ENCODE data around the gene RASGEF1C.

The RASGEF1C gene

GRCh38 chr5:180209137-180209581 is at the start of gene RASGEF1C:
RASGEF1C (minus strand) TSS chr5:180209211; CDS start chr5:180138052, 71,159 bp downstream.
- Mint-ChIP-seq H3K4me1 (peaks cover 11% of the 10 kb centered on the region), H3K9me3 (no peaks in the 10 kb centered on the region), H3K27ac (ENCODE audit: low read depth) (no peak within 1 kb of the TSS), H3K36me3 (ENCODE audit: insufficient read depth) (no peaks in the 10 kb centered on the region), H3K27me3 (peaks cover 79% of the 10 kb centered on the region), H3K4me3 (peak within 1 kb of the TSS; percentile 63)
- ATAC-seq (replicated peaks; ENCODE audit: extremely low read depth, poor library complexity, severe bottlenecking): peak; percentile 80
- peak; percentile 33 to 43 for DNase-seq (ENCODE audit: low spot score in 2 of 2)

- Mint-ChIP-seq H3K36me3 (ENCODE audit: insufficient read depth) (peaks cover 17% of the 10 kb centered on the region), H3K27ac (ENCODE audit: low read depth) (no peak overlapping the region), H3K4me1 (peaks cover 5% of the 10 kb centered on the region), H3K9me3 (peaks cover 16% of the 10 kb centered on the region), H3K4me3 (no peak overlapping the region), H3K27me3 (no peaks in the 10 kb centered on the region)
- no peak for DNase-seq (ENCODE audit: low spot score in 2 of 2)
- ATAC-seq (replicated peaks; ENCODE audit: extremely low read depth, poor library complexity, severe bottlenecking): no peak
These were observed 44.2 kb upstream of the RASGEF1C start for GRCh38 chr5:180253036-180253824.

- ATAC-seq (replicated peaks; ENCODE audit: extremely low read depth, poor library complexity, severe bottlenecking): no peak
- Mint-ChIP-seq H3K9me3 (peaks cover 16% of the 10 kb centered on the region), H3K36me3 (ENCODE audit: insufficient read depth) (peaks cover 25% of the 10 kb centered on the region), H3K27me3 (no peaks in the 10 kb centered on the region), H3K27ac (ENCODE audit: low read depth) (no peak overlapping the region), H3K4me3 (no peak overlapping the region), H3K4me1 (peaks cover 5% of the 10 kb centered on the region)
- no peak for DNase-seq (ENCODE audit: low spot score in 2 of 2)
These were observed 42.9 kb upstream of the RASGEF1C start for GRCh38 chr5:180251887-180252286.

GRCh38 chr5:180251141-180251540 is 42.1 kb upstream of the RASGEF1C start:
- peaks cover 28% of the 10 kb centered on the region for H3K36me3 Mint-ChIP-seq (ENCODE audit: insufficient read depth)
- no peak overlapping the region for H3K27ac Mint-ChIP-seq (ENCODE audit: low read depth)
- no peaks in the 10 kb centered on the region for H3K27me3 Mint-ChIP-seq
- H3K4me1 Mint-ChIP-seq: peaks cover 5% of the 10 kb centered on the region
- DNase-seq (ENCODE audit: low spot score in 2 of 2) (no peak), ATAC-seq (replicated peaks; ENCODE audit: extremely low read depth, poor library complexity, severe bottlenecking) (no peak)
- no peak overlapping the region for H3K4me3 Mint-ChIP-seq
- peaks cover 16% of the 10 kb centered on the region for H3K9me3 Mint-ChIP-seq

- Mint-ChIP-seq H3K9me3 (peaks cover 15% of the 10 kb centered on the region), H3K27ac (ENCODE audit: low read depth) (no peak overlapping the region), H3K36me3 (ENCODE audit: insufficient read depth) (peaks cover 28% of the 10 kb centered on the region), H3K4me1 (peaks cover 5% of the 10 kb centered on the region), H3K27me3 (no peaks in the 10 kb centered on the region), H3K4me3 (no peak overlapping the region)
- ATAC-seq (replicated peaks; ENCODE audit: extremely low read depth, poor library complexity, severe bottlenecking): no peak
- no peak for DNase-seq (ENCODE audit: low spot score in 2 of 2)
These were observed 41.3 kb upstream of the RASGEF1C start for GRCh38 chr5:180250329-180250728.

- no peak overlapping the region for H3K27ac Mint-ChIP-seq (ENCODE audit: low read depth)
- no peaks in the 10 kb centered on the region for H3K27me3 Mint-ChIP-seq
- H3K36me3 Mint-ChIP-seq (ENCODE audit: insufficient read depth): peaks cover 31% of the 10 kb centered on the region
- no peak overlapping the region for H3K4me3 Mint-ChIP-seq
- ATAC-seq (replicated peaks; ENCODE audit: extremely low read depth, poor library complexity, severe bottlenecking): no peak
- peaks cover 6% of the 10 kb centered on the region for H3K4me1 Mint-ChIP-seq
- no peaks in the 10 kb centered on the region for H3K9me3 Mint-ChIP-seq
- no peak for DNase-seq (ENCODE audit: low spot score in 2 of 2)
These were observed 32.6 kb upstream of the RASGEF1C start for GRCh38 chr5:180241600-180241999.

- ATAC-seq (replicated peaks; ENCODE audit: extremely low read depth, poor library complexity, severe bottlenecking): no peak
- Mint-ChIP-seq H3K4me1 (no peaks in the 10 kb centered on the region), H3K27ac (ENCODE audit: low read depth) (no peak overlapping the region), H3K4me3 (no peak overlapping the region), H3K27me3 (no peaks in the 10 kb centered on the region), H3K36me3 (ENCODE audit: insufficient read depth) (peaks cover 36% of the 10 kb centered on the region), H3K9me3 (no peaks in the 10 kb centered on the region)
- no peak for DNase-seq (ENCODE audit: low spot score in 2 of 2)
These were observed 29.6 kb upstream of the RASGEF1C start for GRCh38 chr5:180238631-180239030.

- no peaks in the 10 kb centered on the region for H3K27me3 Mint-ChIP-seq
- H3K9me3 Mint-ChIP-seq: no peaks in the 10 kb centered on the region
- DNase-seq (ENCODE audit: low spot score in 2 of 2) (no peak), ATAC-seq (replicated peaks; ENCODE audit: extremely low read depth, poor library complexity, severe bottlenecking) (no peak)
- H3K36me3 Mint-ChIP-seq (ENCODE audit: insufficient read depth): peaks cover 34% of the 10 kb centered on the region
- no peak overlapping the region for H3K4me3 Mint-ChIP-seq
- no peaks in the 10 kb centered on the region for H3K4me1 Mint-ChIP-seq
- no peak overlapping the region for H3K27ac Mint-ChIP-seq (ENCODE audit: low read depth)
These were observed 26.8 kb upstream of the RASGEF1C start for GRCh38 chr5:180235846-180236245.

- H3K36me3 Mint-ChIP-seq (ENCODE audit: insufficient read depth): peaks cover 30% of the 10 kb centered on the region
- H3K9me3 Mint-ChIP-seq: no peaks in the 10 kb centered on the region
- H3K27me3 Mint-ChIP-seq: no peaks in the 10 kb centered on the region
- no peaks in the 10 kb centered on the region for H3K4me1 Mint-ChIP-seq
- H3K27ac Mint-ChIP-seq (ENCODE audit: low read depth): no peak overlapping the region
- no peak overlapping the region for H3K4me3 Mint-ChIP-seq
- DNase-seq (ENCODE audit: low spot score in 2 of 2) (no peak), ATAC-seq (replicated peaks; ENCODE audit: extremely low read depth, poor library complexity, severe bottlenecking) (no peak)
These were observed 26.1 kb upstream of the RASGEF1C start for GRCh38 chr5:180235077-180235476.

GRCh38 chr5:180234271-180234670 is 25.3 kb upstream of the RASGEF1C start:
- Mint-ChIP-seq H3K9me3 (no peaks in the 10 kb centered on the region), H3K36me3 (ENCODE audit: insufficient read depth) (peaks cover 27% of the 10 kb centered on the region), H3K27ac (ENCODE audit: low read depth) (no peak overlapping the region), H3K4me1 (no peaks in the 10 kb centered on the region), H3K4me3 (no peak overlapping the region), H3K27me3 (no peaks in the 10 kb centered on the region)
- no peak for DNase-seq (ENCODE audit: low spot score in 2 of 2)
- ATAC-seq (replicated peaks; ENCODE audit: extremely low read depth, poor library complexity, severe bottlenecking): no peak

GRCh38 chr5:180233729-180234128 is 24.7 kb upstream of the RASGEF1C start:
- H3K27ac Mint-ChIP-seq (ENCODE audit: low read depth): no peak overlapping the region
- no peak for DNase-seq (ENCODE audit: low spot score in 2 of 2)
- no peaks in the 10 kb centered on the region for H3K9me3 Mint-ChIP-seq
- H3K27me3 Mint-ChIP-seq: no peaks in the 10 kb centered on the region
- H3K4me3 Mint-ChIP-seq: no peak overlapping the region
- no peaks in the 10 kb centered on the region for H3K4me1 Mint-ChIP-seq
- peaks cover 27% of the 10 kb centered on the region for H3K36me3 Mint-ChIP-seq (ENCODE audit: insufficient read depth)
- no peak for ATAC-seq (replicated peaks; ENCODE audit: extremely low read depth, poor library complexity, severe bottlenecking)

GRCh38 chr5:180230017-180230416 is 21.0 kb upstream of the RASGEF1C start:
- Mint-ChIP-seq H3K9me3 (peaks cover 14% of the 10 kb centered on the region), H3K4me1 (no peaks in the 10 kb centered on the region), H3K27me3 (no peaks in the 10 kb centered on the region), H3K4me3 (no peak overlapping the region), H3K27ac (ENCODE audit: low read depth) (no peak overlapping the region), H3K36me3 (ENCODE audit: insufficient read depth) (peaks cover 11% of the 10 kb centered on the region)
- no peak for DNase-seq (ENCODE audit: low spot score in 2 of 2)
- no peak for ATAC-seq (replicated peaks; ENCODE audit: extremely low read depth, poor library complexity, severe bottlenecking)

GRCh38 chr5:180222056-180222455 is 13.0 kb upstream of the RASGEF1C start:
- Mint-ChIP-seq H3K27me3 (no peaks in the 10 kb centered on the region), H3K4me3 (no peak overlapping the region), H3K9me3 (peaks cover 44% of the 10 kb centered on the region), H3K36me3 (ENCODE audit: insufficient read depth) (peaks cover 1% of the 10 kb centered on the region), H3K4me1 (no peaks in the 10 kb centered on the region), H3K27ac (ENCODE audit: low read depth) (peak overlapping the region; percentile 51)
- ATAC-seq (replicated peaks; ENCODE audit: extremely low read depth, poor library complexity, severe bottlenecking) (no peak), DNase-seq (ENCODE audit: low spot score in 2 of 2) (no peak)
